ENCODE measurements around the gene ACTL7A. TPM values are rescaled to one million over a fixed set of nuclear protein-coding genes. Genes with fewer than 3 reads are reported as not detected.

The ACTL7A gene
- polyA plus RNA-seq, 1 donor (not counting 4 experiments of a cell fraction or from before 2014, with no cell fraction given), result not detected

DNA sequence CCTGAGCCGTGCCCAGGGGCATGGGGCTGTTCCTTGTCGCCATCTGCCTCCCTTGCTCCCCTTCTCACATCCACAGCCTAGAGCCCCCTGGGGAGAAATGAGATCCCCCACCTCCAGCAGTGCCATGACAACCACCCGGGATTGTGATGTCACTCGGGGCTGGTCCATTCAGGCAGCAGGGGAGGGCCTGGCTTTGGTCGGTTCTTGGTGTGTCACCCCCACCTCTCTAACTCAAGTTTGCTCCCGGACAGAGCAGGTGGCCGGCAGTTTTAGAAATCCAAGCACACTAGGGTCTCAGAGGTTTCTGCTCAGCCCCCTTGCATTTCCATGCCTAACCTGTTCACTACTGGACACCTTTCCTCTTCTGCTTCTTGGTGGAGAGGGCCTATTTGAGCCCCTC, 6.2 kb upstream of the ACTL7A start, which contains the start of gene ACTL7B:
Gene ACTL7B, minus strand, starts transcription at position 99 of the 400 bp plus-strand sequence. Its CDS starts 56 bp downstream, at position 43.
- Histone ChIP-seq H3K27ac (ENCODE audit: control insufficient read depth, insufficient read depth, low read length) (no peak within 1 kb of the TSS), H3K4me3 (ENCODE audit: control insufficient read depth in 2 of 3, extremely low read depth in 1 of 3, insufficient read depth in 2 of 3, low read depth in 1 of 3, low read length in 3 of 3) (no peak within 1 kb of the TSS), H3K9ac (ENCODE audit: control insufficient read depth, extremely low read depth, insufficient read depth, low read length) (no peak within 1 kb of the TSS), H3K9me3 (ENCODE audit: control insufficient read depth, low read depth, low read length) (no peaks in the 10 kb centered on the region), H3K9me1 (ENCODE audit: control insufficient read depth, extremely low read depth, insufficient read depth, low read length) (no peaks in the 10 kb centered on the region), H3K36me3 (ENCODE audit: control insufficient read depth in 2 of 2, extremely low read depth in 1 of 2, insufficient read depth in 2 of 2, low read length in 2 of 2) (no peaks in the 10 kb centered on the region), H2AFZ (ENCODE audit: control insufficient read depth, low read length) (no peak within 1 kb of the TSS), H3K4me1 (ENCODE audit: control insufficient read depth, extremely low read depth, insufficient read depth, low read length) (peaks cover 22% of the 10 kb centered on the region), H4K20me1 (ENCODE audit: control insufficient read depth, extremely low read depth, insufficient read depth, low read length) (no peaks in the 10 kb centered on the region), H3K4me2 (ENCODE audit: control insufficient read depth, extremely low read depth, insufficient read depth, low read depth, low read length) (no peak within 1 kb of the TSS), H3K27me3 (ENCODE audit: control insufficient read depth, extremely low read depth, insufficient read depth, low read length) (no peaks in the 10 kb centered on the region), H3K79me2 (ENCODE audit: control insufficient read depth, insufficient read depth, low read length) (no peaks in the 10 kb centered on the region)
- DNase-seq (ENCODE audit: low read depth, low spot score) (no peak), FAIRE-seq (no peak)
- TF ChIP-seq EZH2 (IDR thresholded peaks at IDR 0.05; ENCODE audit: low read length), result no peak
- TF ChIP-seq, protein P1, sequence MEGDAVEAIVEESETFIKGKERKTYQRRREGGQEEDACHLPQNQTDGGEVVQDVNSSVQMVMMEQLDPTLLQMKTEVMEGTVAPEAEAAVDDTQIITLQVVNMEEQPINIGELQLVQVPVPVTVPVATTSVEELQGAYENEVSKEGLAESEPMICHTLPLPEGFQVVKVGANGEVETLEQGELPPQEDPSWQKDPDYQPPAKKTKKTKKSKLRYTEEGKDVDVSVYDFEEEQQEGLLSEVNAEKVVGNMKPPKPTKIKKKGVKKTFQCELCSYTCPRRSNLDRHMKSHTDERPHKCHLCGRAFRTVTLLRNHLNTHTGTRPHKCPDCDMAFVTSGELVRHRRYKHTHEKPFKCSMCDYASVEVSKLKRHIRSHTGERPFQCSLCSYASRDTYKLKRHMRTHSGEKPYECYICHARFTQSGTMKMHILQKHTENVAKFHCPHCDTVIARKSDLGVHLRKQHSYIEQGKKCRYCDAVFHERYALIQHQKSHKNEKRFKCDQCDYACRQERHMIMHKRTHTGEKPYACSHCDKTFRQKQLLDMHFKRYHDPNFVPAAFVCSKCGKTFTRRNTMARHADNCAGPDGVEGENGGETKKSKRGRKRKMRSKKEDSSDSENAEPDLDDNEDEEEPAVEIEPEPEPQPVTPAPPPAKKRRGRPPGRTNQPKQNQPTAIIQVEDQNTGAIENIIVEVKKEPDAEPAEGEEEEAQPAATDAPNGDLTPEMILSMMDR (optimal IDR thresholded peaks at IDR 0.05 in 1 of 3, IDR thresholded peaks at IDR 0.05 in 1 of 3, conservative IDR thresholded peaks at IDR 0.05 in 1 of 3; ENCODE audit: extremely low read depth in 1 of 3, insufficient read depth in 2 of 3, low read length in 3 of 3), result no peak
- dilution Hi-C loops (cut with MboI; ENCODE audit: extremely low pct_ligation_motif_present, low sequenced_read_pairs), result no loop called here

DNA sequence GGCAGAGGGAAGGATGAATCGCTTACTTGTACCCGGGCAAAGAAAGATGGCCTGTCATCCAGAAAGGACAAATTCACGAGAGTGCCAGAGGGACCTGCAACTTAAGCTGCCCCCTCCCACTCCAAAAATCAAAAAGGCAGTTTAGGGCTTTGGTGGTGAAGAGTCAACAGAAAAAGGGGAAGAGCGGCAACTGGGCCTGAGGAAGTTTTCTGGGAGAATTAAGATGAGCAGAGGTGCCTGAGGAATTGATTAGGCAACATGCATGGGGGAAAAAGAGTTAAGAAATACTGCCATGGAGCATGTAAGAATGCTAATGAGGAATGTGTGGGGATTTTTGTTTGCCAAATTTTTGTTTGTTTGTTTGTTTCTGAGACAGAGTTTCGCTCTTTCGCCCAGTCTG, 4.5 kb upstream of the ACTL7A start:
- no peak overlapping the region for H3K27ac ChIP-seq (ENCODE audit: control insufficient read depth, insufficient read depth, low read length)
- dilution Hi-C loops (cut with MboI; ENCODE audit: extremely low pct_ligation_motif_present, low sequenced_read_pairs), result no loop called here
- H3K4me2 ChIP-seq (ENCODE audit: control insufficient read depth, extremely low read depth, insufficient read depth, low read depth, low read length), result no peak overlapping the region
- H3K9ac ChIP-seq (ENCODE audit: control insufficient read depth, extremely low read depth, insufficient read depth, low read length), result no peak overlapping the region
- H3K27me3 ChIP-seq (ENCODE audit: control insufficient read depth, extremely low read depth, insufficient read depth, low read length), result no peaks in the 10 kb centered on the region
- no peaks in the 10 kb centered on the region for H3K9me1 ChIP-seq (ENCODE audit: control insufficient read depth, extremely low read depth, insufficient read depth, low read length)
- no peaks in the 10 kb centered on the region for H4K20me1 ChIP-seq (ENCODE audit: control insufficient read depth, extremely low read depth, insufficient read depth, low read length)
- peaks cover 19% of the 10 kb centered on the region for H3K4me1 ChIP-seq (ENCODE audit: control insufficient read depth, extremely low read depth, insufficient read depth, low read length)
- no peaks in the 10 kb centered on the region for H3K9me3 ChIP-seq (ENCODE audit: control insufficient read depth, low read depth, low read length)
- no peak overlapping the region for H2AFZ ChIP-seq (ENCODE audit: control insufficient read depth, low read length)
- TF ChIP-seq, protein P1 (optimal IDR thresholded peaks at IDR 0.05 in 1 of 3, IDR thresholded peaks at IDR 0.05 in 1 of 3, conservative IDR thresholded peaks at IDR 0.05 in 1 of 3; ENCODE audit: extremely low read depth in 1 of 3, insufficient read depth in 2 of 3, low read length in 3 of 3), result no peak
- no peak for TF ChIP-seq EZH2 (IDR thresholded peaks at IDR 0.05; ENCODE audit: low read length)
- H3K36me3 ChIP-seq (ENCODE audit: control insufficient read depth in 2 of 2, extremely low read depth in 1 of 2, insufficient read depth in 2 of 2, low read length in 2 of 2), result no peaks in the 10 kb centered on the region
- H3K4me3 ChIP-seq (ENCODE audit: control insufficient read depth in 2 of 3, extremely low read depth in 1 of 3, insufficient read depth in 2 of 3, low read depth in 1 of 3, low read length in 3 of 3), result no peak overlapping the region
- DNase-seq (ENCODE audit: low read depth, low spot score) (no peak), FAIRE-seq (no peak)
- H3K79me2 ChIP-seq (ENCODE audit: control insufficient read depth, insufficient read depth, low read length), result no peaks in the 10 kb centered on the region

Measured in keratinocyte (primary cell).